HG03060 (cell line): ENCODE data around the gene PRIMA1.

Source experiments
- ATAC-seq: cut with Tn5 transposase; IDR thresholded peaks from one replicate; pipeline ENCODE4 v1.9.1; 2021; ENCODE audit warnings: low read depth, moderate number of reproducible peaks; ENCODE audit not compliant: unreplicated experiment

The PRIMA1 gene

DNA sequence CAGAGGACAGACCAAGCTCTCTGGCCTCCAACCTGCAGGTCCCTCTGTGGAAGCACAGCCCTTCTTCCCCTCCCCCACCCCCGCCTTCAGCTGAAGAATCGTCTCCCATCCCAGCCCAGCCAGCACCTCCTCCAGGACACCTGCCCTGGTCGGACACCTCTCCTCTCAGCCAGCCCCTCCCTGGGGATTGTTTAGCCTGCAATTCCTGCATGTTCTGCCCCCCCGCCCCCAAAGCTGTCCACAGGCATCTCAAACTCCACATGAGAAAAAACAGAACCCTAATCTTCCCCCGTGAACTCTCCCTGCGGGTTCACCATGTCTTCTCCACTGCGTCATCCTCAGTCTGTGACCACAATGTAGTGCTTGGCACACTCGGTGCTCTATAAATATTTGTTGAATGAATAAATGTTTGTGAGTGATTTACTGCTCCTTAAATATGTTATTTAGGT lies 24.1 kb downstream of the PRIMA1 start:
- no peak for ATAC-seq

DNA sequence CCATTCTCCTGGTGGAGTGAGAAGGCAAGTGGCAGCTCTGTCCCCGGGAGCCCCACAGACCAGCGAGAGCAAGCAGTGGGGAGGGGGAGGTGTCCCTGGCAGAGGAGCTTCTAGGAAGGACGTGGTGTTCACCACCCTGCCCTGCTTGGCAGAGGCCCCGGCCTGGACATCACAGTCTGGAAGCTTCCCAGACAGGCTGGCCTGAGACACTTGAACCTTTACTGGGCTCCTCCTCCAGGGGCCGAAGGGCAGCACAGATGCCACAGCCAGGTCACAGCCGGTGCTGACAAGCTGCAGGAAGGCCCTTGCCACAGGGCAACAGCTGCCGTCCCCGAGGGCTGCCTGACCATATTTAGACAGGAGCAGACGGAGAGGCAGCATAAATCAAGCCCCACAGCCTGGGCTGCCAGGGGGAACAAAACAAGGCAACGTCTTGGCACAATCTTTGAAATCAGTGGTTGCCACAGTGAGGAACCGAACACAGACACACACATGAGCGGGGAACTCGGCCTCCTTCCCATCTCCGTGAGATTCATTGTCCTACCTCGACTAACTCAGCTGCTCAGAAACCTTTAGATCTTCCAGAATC lies 28.5 kb downstream of the PRIMA1 start:
- ATAC-seq, result no peak

DNA sequence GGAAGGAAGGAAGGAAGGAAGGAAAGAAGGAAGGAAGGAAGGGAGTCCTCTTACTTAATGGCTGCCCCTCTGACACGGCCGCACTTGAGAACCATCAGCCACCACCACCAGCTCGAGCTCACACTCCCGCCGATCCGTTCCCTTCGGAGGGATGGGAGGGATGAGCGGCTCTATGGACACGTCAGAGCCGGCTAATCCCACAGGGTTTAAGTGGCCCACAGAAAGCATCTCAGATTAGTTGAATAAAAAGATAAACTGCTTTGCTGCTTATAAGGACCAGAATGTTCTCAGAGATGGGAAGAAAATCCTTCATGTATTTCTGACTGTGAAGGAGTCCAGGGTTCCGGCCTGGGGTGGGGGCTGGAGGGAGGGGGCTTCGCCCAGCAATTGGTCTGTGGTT lies 31.1 kb downstream of the PRIMA1 start:
- ATAC-seq, result no peak

DNA sequence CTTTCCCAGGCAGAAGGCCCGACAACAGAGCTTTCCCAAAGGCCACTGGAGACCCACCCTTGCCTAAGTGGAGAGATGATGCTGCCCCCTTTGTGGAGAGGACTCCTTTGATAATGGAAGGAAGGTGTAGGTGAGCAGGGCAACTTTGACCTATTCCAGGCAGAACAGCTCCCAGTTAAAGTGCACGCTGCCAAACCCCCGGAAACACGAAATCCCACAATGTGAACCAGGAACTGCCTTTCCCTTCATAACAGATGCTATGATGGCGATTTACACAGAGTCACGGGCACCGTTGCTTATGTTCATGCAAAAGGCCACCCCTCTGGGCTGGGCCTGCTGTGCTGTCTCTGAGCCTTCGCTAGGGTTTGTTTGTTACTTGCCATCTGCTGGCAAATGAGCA lies 34.6 kb downstream of the PRIMA1 start:
- no peak for ATAC-seq

DNA sequence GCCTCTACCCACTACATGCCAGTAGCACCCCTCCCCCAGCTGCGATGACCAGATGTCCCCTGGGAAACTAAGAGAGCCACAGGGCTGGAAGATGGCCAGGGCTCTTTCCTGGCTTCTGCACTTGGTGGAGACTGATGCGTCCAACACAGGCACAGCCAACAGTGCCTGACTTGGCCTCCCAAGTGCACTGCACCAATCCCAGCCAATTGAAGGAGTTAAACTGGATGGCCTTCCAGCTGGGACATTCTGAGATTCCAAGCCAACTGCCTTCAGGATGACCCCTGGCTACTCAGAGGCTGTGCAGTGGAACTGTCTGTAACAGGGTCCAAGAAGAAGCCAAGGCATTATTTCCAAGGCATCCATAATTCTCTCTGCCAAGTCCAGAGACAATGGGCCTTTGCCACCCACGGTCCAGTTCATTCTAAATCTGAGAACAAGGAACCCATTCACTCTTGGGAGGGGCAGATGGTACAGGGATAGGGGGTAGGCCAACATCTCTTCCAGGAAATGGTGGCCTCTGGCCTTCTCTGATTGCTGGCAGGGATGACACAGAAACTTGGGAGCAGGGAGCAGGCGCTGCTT lies 35.2 kb downstream of the PRIMA1 start:
- ATAC-seq, result no peak

DNA sequence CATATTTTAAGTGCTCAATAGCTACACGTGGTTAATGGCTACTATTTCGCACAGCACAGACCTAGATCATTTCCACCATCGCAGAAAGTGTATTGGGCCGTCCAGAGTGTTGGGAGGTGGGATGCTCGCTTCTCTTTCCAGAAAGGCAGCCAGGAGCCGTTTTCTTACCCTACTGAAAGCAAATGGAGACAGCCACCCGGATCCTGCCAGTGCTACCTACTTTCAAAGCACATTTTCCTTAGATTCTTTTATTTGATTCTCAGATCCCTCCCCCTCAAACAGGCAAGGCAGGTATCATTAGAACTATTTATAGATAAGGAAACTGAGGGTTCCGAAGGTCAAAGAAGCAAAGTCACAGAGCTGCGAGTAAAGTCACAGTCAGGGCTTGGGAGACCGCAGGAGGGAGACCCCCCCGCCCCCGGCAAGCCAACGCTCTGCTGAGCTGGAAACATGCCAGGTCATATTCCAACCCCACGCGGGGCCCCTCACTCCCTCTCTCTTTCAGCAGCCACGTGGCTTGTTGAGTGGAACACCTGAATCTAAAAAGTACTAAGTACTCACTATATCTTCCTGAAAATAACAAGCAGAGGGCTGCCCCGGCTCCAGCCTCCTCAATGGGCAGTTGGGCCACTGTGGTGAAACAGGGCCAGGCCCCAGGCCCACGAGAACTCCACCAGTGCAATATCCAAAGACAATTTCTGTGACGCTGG lies 36.2 kb downstream of the PRIMA1 start:
- no peak for ATAC-seq

DNA sequence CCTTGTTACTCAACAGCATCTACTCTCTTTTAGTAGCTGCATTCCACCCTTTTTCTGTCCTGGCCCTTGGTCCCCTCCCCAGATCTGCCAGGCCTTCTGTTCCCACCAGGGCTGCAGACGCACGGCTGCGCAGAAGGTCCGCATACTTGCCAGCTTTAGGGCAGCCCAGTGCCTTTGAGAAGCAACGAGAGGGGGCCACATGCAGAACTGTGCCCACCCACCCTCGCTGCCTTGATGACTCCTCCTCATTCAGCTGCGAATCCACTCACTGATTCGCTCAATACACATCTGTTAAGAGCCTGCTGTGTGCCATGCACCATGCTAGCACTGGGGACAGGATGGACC lies 39.2 kb downstream of the PRIMA1 start:
- ATAC-seq, result no peak

DNA sequence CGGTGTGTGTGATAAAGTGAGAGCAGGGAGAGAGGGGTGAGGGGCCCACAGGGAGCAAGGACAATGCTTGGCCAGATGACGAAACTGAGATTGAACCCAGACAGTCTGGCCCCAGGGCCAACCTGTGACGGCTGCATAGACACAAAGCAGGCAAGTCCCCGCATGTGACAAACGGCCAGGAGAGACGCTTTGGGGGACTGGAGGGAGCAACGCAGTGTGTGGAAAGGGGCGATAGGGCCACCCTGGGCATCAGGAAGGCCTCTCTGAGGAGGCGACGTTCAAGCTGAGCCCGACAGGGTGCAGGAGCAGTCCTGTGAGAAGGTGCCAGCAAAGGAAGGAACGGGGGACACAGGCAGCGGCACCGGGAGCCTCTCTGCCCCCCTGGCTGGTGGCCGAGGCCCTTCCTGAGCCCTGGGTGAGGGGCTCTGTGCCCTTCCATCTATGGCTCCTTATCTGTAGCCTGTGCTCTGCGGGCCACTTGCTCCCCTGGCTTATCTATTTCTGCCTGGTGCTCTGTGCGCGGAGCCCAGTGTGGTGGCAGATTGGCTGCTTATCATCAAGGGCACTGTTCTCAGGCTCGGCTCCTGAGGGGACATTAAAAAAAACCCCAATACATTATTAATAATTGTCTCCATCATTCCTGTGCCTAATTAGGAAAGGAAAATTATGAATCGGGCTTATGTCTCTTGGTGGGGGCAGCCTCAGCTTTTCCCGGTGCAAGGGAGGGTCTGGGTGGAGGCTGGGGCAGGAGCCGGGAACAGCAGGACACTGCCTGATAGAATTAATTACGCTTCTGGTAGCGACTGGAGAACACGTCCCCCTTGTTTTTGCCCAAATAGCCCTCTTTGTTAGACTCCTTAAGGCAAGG lies 39.8 kb downstream of the PRIMA1 start:
- ATAC-seq, result no peak

DNA sequence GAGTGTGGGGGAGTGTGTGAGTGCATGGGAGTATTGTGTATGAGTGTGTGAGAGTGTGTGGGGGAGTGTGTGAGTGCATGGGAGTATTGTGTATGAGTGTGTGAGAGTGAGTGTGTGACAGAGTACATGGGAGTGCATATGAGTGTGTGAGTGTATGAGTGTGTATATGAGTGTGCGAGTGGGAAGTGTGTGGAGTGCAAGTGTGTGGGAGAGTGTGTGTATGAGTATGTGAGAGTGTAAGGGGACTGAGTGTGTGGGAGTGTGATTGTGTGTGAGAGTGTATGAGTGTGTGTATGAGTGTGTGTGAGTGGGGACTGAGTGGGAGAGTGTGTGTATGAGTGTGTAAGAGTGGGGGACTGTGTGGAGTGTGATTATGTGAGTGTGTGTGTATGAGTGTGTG lies 40.7 kb downstream of the PRIMA1 start:
- no peak for ATAC-seq

DNA sequence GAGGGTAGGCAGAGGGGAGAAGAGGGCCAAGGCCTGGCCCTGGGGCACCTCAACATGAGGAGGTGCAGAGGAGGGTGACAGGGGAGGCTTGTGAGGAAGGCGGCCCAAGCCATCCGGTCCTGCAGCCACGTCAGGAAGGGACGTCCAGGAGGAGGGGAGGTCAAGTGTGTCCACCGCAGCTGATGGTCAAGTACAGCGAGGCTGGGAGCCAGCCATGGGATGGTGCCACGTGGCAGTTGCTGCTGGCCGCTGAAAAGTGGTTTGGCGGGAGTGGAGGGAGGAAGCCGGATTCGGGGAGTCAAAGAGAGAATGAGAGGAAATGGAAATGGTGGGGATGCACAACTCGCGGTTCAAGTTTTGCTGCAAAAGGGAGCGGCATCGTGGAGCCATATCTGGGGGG lies 41.2 kb downstream of the PRIMA1 start:
- ATAC-seq, result no peak

DNA sequence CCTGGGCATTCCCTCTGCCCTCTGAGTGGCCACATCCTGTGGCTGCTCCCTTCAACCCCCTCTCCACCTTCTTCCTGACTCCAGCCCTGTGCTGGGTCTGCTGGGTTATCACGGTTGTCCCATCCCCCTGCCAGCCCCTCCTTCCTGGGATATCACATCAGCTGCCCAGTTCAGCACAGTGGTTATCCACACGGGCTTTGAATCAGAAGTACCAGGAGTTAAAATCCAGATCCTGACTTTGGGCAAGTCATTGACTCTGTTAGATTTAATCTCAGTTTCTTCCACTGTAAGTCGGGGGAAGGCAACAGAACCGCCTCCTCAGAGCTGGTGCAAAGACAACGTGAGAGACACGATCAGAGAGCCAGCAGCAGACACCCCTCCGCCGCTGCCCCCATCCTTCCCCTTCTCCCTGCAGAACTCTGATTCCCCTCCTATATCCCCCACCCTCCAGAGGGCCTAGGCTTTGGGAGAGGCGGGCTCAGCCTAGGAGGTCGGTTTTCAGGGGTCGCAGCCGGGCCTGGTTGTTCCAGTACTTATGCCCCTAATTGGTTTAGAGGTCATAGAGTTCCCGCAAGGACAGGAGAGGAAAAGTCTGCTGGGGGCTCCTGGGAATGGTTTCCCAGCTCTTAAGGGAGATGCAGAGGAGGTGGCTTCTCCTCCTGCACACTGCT lies 42.5 kb downstream of the PRIMA1 start:
- ATAC-seq, result no peak

DNA sequence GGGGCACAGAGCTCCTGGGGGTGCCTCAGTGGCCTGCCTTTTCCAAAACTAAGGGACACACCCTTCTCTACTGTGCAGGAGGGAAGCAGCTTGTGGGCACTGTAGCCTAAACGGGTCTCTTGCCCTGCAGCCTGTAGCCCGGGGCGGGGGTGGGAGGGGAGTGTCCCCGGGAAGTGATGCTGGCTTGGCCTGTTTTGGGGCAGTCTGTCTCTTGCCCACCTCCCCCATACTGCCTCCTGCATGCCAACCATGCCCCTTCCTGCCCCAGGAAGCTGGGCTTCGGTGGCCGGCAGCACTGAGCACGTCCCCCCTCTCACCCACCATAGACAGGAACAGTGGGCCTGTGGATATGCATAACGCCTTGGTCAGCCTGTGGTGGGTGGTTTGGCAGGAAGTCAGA lies 43.4 kb downstream of the PRIMA1 start:
- no peak for ATAC-seq

DNA sequence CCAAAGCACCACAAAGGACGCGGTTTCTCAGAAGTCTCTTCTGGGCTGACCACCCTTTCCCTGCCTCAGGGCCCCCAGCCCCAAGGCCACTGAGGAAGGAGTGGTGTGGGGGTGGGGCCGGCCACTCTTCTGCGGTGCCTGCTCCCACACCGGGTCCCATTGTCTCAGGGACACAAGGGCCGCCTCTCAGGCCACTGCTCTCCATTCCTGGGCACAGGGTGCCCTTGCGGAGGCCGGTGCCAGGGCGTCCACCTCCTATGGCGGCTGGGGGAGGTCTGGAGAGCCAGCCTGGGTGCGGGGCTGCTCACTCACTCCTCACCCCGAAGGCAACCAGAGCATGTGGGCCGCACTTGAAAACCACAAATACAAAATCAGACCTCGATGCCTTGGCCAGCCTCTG lies 44.1 kb downstream of the PRIMA1 start:
- ATAC-seq, result no peak

DNA sequence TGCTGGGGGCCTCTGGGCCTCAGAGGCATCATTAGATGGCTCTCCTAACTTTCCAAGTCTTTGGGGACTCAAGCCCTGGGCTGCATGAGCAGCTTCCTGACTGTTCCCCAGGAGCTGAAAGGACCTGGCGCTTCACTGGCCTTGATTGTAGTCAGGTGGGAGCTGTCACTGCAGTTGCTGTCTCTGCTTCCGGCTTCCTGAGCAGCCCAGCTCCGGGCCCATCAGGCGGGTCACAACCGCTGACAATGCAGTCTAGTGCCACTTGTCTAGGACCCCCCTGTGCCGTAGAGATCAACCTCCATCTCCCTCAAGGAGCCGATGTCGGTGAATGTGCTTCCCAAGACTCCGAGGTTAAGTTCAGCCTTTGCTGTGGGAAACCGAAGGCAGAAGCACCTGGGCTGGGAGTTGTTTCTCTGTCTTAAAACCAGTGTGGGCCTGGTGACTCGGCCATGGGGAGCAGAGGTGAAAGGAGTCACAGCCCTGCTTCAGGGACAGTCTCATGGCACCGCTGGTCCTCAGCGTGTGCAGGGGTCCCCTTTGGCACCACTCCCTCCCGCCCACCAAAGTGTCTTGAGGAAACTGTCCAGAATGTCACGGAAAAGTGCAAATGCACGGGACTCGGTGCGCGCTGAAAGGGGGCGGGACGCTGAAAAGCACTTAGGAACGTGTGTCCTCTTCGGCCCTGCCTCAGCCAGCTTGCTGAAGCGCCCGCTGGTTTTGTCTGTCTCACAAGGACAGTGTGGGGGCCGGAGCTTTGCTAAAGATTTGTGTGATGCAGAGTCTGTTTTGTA lies 44.8 kb downstream of the PRIMA1 start:
- no peak for ATAC-seq

DNA sequence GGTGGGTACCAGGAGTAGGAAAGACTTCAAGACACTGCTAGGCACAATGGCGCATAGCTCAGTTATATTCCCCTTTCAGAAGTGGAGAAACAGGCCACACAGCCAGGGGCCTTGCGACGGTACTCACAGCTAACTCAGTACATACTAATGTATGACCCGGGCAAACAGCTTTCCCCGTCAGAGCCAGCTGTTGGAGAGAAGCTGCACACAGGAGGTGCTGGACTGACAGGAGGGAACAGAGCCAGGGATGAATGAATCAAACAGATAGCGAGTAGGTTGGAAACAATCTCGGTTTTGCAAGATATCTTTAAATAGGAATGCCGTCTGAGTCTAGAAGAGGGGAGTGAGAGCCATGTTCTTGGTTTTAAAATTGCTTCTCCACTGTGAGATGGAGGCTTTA lies 45.5 kb downstream of the PRIMA1 start:
- ATAC-seq, result no peak

DNA sequence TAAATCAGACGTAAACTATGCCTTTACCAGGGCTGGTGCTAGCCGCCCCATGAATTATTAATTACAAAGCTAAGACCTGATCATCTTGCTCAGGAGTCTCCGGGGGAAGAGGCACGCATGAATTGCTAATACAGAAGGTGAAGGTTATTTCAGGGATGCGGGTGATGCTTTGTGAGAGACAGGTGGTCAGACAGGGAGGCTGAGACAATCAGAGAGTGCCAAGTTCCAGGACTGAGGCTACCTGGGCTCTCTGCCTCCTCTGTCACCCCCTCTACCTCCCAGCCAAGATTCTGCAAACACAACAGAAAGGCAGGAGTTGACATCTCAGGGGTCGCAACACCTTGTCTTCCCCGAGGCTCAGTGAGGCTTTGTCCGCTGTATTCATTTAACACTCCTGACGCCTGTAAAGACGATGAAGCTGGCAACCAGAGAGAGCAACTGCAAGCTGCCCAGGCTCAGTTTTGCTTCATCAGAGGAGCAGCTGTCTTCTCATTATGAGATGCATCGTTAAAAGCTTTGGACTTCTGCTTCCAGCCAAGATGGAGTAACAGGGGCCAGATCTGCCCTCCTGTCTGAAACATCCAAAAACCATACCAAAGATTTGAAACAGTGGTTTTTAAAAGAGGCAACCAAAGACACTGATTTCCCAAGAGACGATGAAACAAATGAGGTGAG lies 46.6 kb downstream of the PRIMA1 start:
- ATAC-seq, result no peak

DNA sequence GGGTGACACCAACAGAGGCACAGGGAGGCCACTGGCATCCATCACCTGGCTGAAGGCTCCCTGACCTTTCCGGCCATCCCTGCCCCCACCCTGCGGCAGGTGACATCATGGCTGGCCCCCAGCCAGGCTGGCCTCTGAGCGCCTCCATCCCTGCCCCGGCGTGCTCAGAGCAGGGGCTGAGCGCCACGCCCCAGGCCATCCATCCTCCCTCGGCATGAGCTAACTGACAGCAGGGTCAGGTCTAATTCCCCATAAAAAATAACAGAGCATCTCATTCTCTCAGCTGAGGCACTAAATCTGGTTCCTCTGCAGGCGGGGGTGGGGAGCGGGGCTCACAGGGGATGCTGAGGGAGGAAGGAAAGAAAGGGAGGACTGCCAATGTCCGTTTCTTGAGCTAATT lies 50.7 kb downstream of the PRIMA1 start:
- no peak for ATAC-seq

DNA sequence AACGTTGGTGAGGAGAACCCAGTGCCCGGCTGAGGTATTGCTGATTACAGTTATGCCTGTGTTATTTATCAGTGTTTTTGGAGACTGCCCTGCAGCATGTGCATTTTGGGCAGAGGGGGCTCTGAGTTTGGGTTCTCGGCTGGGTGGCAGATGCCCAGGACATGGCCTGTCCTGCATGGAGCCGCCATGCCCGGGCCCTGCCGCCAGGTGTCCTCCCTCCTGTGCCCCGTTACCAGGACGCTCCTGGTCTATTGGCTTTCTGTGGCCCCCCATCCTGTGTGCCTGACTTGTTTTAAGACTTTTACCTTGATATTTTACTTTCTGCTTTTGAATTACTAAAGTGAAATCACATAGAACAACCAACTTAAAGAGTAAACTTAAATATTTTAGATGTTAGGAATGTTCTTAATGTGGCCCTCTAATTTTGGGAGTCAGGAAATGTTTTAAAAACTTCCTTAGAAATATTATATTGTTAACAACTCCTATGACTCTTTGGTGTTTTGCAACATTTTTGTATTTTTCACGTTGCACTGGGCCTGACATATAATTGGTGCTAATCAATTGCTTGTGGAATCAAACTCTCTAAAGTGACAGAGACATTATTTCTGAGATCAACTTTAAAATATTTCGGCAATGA lies 51.8 kb downstream of the PRIMA1 start:
- no peak for ATAC-seq

DNA sequence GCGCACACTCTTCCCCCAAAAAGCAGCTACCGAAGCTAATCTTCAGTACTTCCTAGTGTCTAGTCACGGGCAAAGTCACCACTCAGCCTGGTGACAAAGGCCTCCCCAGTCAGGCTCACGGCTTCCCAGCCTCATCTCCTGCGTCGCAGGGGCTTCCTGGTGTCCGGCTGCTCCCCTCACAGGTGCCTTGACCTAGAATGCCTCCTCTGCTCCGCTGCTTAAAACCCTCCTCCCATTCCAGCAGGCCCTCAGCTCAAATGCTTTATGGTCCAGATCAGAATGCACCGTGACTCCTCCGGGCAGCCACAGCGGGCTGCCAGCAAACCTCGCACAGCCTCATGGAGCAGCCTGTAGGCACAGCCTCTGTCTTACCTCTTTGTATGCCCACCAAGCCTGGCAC lies 53.1 kb downstream of the PRIMA1 start:
- ATAC-seq, result no peak
